Activated T-helper 1 cell treated with anti-CD3 and anti-CD28 coated beads, Interleukin-2, amount 50 U/mL, for 16 hours (primary cell): Measurements from ENCODE around the gene XPO1.

Experiments
- DNase-seq, 2 donors: peaks; one replicate each; pipeline ENCODE4 v3.0.0-alpha.2; 2020; ENCODE audit warnings: low read depth in 1 of 2, low spot score in 1 of 2

XPO1 gene

DNA sequence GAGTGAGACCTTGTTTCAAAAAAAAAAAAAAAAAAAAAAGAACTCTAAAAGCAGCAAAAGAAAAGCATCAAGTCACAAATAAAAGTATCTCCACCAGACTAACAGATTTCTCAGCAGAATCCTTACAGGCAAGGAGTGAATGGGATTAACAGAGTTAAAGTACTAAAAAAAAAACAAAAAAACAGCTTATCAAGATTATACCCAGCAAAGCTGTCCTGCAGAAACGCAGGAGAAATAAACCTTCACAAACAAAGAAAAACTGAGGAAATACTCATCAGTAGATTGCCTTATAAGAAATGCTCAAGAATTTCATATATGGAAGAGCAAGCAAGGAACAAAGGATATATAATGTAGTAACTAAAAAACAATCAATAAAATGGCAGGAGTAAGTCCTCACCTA is 102.9 kb downstream of the XPO1 start:
- no peak for DNase-seq

DNA sequence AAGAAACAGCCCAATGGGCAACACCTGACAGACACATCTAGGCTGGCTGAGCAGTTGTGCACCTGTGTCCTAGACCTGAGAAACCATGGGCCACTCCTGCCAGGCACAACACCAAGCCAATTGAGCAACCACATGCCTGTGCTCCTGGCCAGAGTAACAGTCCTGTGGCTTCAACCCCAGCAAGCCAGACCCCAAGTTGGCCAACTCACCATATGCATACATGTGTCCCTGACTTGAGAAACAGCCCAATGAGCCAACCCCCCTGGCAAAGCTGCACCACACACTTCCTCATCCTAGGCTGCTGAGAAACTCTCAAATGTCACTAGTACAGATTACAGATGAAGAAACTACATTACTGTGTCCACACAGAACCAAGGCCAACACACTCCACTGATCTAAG is 103.8 kb downstream of the XPO1 start:
- no peak for DNase-seq

DNA sequence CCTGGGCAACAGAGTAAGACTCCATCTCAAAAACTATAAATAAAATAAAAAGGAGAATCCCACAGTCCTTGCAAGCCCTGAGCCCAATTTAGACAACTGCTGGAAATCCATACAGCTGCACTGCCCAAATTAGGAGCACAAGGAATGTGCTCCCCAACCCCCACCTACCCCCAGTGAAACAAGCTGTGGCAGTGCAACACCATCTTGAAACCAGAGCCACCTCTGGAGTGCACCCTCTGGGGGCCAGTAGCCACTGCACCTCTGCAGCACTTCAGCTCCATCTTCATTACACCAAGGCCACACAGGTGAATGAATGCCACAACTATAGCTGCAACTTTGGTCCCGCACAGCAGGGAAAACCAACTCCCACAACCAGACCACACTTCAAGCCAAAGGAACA is 104.5 kb downstream of the XPO1 start:
- no peak for DNase-seq

- no peak for DNase-seq
Measured at GRCh38 chr2:61432990-61433389, 105.2 kb downstream of the XPO1 start.

DNA sequence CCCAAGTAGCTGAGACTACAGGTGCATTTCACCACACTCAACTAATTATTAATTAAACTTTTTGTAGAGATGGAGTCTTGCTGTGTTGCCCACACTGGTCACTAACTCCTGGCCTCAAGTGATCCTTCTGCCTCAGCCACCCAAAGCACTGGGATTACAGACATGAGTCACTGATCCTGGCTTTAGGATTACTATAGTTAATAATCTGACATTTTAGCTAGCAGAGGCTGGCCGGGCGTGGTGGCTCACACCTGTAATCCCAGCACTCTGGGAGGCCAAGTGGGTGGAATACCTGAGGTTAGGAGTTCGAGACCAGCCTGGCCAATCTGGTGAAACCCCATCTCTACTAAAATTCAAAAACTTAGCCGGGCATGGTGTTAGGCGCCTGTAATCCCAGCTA is 106.8 kb downstream of the XPO1 start:
- no peak for DNase-seq
